Measurements from ENCODE around the gene TEKT3. TPM values are rescaled to one million over a fixed set of nuclear protein-coding genes. Genes with fewer than 3 reads are reported as not detected.
A peak's percentile ranks its signal among the peaks of the same experiment; 100 is the strongest.

The TEKT3 gene
- total and polyA plus RNA-seq, 5 donors = 0.32 to 0.81 (median 0.65) TPM; not detected in 1

DNA sequence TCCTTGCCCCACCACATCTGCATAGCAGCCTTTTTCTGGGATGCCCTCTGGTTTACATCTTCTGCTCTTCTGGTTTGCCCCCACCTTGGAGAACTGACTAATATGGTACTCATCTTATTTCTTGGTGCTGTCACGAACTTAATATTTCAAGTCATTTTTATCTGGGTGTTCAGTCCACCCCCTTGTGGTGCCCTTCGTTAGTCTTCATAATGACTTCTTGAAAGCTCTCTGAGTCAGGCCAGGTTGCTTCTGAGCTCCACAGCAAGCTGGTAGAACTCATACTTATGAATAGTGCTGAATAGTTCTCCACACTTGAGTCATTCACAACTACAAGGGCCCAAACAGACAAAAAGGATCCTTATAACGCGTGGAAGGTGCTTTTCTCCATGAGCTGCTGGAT lies 35.8 kb upstream of the TEKT3 start:
- Histone ChIP-seq H3K4me1 (ENCODE audit: control insufficient read depth, insufficient read depth, low read length) (no peaks in the 10 kb centered on the region), H3K9me3 (ENCODE audit: control insufficient read depth, low read length) (no peaks in the 10 kb centered on the region), H3K27ac (ENCODE audit: low read length) (no peak overlapping the region), H3K4me3 (ENCODE audit: low read length) (no peak overlapping the region), H3K27me3 (ENCODE audit: control insufficient read depth, insufficient read depth) (no peaks in the 10 kb centered on the region)
- ATAC-seq (peak; percentile 41 to 42), DNase-seq (no peak)
- intact Hi-C loops (cut with DNase I) = no loop called here
- 67% methylated on average over 4 of the region's 4 CpGs for WGBS

DNA sequence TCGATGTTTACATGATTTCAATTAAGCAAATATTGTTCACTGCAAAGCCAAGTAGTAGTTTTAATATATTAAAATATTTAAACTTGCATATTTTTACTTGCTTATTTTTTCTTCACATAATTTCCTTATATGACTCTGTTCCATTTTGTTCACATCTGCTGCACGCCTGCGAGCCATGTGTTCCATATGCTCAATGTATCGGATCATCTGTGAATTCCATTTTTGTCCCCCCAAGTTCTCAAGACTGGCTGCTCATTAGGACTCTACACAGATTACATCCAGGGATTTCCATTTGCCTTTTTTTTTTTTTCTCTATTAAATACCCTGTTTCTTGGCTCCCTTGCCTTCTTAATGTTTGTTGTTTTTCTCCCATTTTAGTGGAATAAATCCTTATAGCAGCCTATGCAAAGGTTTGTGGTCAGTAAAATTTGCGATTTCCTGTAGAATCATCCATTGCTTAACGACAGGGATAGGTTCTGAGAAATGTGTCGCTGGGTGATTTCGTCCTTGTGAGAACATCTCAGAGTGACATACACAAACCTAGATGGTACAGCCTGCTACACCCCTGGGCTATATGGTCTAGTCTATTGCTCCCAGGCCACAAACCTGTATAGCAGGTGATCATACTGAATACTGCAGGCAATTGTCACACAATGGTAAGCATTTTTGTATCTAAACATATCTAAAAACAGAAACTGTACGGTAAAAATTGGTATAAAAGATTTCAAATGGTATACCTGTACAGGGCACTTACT lies 30.2 kb upstream of the TEKT3 start:
- no peak for ATAC-seq
- no peak for DNase-seq
- WGBS = 94% methylated on average over 9 of the region's 9 CpGs
- H3K27me3 ChIP-seq (ENCODE audit: control insufficient read depth, insufficient read depth) = no peaks in the 10 kb centered on the region
- H3K9me3 ChIP-seq (ENCODE audit: control insufficient read depth, low read length) = no peaks in the 10 kb centered on the region
- intact Hi-C loops (cut with DNase I) = no loop called here
- H3K4me1 ChIP-seq (ENCODE audit: control insufficient read depth, insufficient read depth, low read length) = no peaks in the 10 kb centered on the region
- no peak overlapping the region for H3K27ac ChIP-seq (ENCODE audit: low read length)
- H3K4me3 ChIP-seq (ENCODE audit: low read length) = no peak overlapping the region

DNA sequence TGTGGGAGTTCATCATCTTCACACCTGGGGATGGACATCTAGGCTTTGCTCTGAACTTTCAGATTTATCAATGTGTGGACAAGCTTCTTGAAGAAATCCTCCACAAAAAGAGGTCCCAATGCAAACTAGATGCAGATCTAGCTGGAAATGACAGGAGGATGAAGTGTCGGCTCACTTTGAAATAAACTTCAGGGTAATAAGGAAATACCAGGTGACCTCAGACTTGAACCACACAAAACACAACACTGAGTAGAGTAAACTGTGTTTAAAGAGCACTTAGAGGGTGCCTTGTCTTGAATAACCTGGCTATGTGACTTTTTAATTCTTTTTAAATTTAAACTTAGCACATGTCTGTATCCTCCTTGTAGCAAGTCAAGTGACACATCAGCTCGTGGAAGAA lies 27.2 kb upstream of the TEKT3 start:
- intact Hi-C loops (cut with DNase I) = no loop called here
- no peak for DNase-seq
- 72% methylated on average over 2 of the region's 2 CpGs for WGBS
- Histone ChIP-seq H3K27me3 (ENCODE audit: control insufficient read depth, insufficient read depth) (no peaks in the 10 kb centered on the region), H3K9me3 (ENCODE audit: control insufficient read depth, low read length) (no peaks in the 10 kb centered on the region), H3K4me1 (ENCODE audit: control insufficient read depth, insufficient read depth, low read length) (no peaks in the 10 kb centered on the region), H3K27ac (ENCODE audit: low read length) (no peak overlapping the region), H3K4me3 (ENCODE audit: low read length) (no peak overlapping the region)
- no peak for ATAC-seq

DNA sequence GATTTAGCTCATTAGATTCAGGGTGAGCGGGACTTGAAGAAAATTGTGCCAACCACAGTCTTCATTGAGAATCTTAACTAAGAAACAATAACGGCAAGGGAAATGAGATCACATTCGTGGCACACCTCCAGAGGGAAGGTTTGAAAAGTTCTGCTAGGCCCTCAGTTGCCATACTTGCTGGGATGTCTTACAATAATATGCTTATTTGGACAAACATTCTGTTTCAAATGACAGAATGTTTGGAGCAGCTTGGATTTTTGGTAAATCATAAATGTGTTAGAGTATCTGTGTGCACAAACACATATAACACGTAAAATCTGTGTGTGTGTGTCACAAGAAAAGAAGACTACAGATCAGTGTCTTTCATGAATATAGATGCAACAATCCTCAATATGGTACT lies 24.6 kb upstream of the TEKT3 start:
- intact Hi-C loops (cut with DNase I) = no loop called here
- H3K9me3 ChIP-seq (ENCODE audit: control insufficient read depth, low read length) = no peaks in the 10 kb centered on the region
- no peaks in the 10 kb centered on the region for H3K27me3 ChIP-seq (ENCODE audit: control insufficient read depth, insufficient read depth)
- no peak overlapping the region for H3K4me3 ChIP-seq (ENCODE audit: low read length)
- no peaks in the 10 kb centered on the region for H3K4me1 ChIP-seq (ENCODE audit: control insufficient read depth, insufficient read depth, low read length)
- DNase-seq (no peak), ATAC-seq (no peak)
- H3K27ac ChIP-seq (ENCODE audit: low read length) = no peak overlapping the region
- WGBS = 87% methylated on average over 4 of the region's 4 CpGs

DNA sequence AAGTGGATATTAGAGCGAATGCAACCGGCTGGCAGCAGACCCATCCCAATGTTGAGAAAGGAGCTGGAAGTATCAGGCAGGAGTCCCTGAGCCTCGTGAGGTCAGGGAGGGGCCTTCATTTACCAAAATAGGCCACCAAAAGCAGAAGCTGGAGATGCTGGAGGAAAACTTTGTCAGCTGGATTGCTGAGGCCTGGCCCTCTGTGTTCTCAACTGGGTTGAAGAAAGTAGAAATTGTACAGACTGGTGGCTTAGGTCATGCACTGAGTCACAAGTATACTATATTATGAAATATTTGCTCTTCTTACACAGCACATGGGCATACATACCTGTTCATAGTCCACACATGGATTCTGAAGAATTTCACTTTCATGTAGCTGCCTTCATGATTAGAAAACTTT lies 23.2 kb upstream of the TEKT3 start:
- DNase-seq = peak in 2 of 3 donors; percentile 19 to 59
- peak; percentile 54 to 67 for ATAC-seq
- intact Hi-C loops (cut with DNase I) = no loop called here
- Histone ChIP-seq H3K27ac (ENCODE audit: low read length) (no peak overlapping the region), H3K4me1 (ENCODE audit: control insufficient read depth, insufficient read depth, low read length) (no peaks in the 10 kb centered on the region), H3K4me3 (ENCODE audit: low read length) (no peak overlapping the region), H3K27me3 (ENCODE audit: control insufficient read depth, insufficient read depth) (no peaks in the 10 kb centered on the region), H3K9me3 (ENCODE audit: control insufficient read depth, low read length) (no peaks in the 10 kb centered on the region)
- 88% methylated on average over 3 of the region's 3 CpGs for WGBS

DNA sequence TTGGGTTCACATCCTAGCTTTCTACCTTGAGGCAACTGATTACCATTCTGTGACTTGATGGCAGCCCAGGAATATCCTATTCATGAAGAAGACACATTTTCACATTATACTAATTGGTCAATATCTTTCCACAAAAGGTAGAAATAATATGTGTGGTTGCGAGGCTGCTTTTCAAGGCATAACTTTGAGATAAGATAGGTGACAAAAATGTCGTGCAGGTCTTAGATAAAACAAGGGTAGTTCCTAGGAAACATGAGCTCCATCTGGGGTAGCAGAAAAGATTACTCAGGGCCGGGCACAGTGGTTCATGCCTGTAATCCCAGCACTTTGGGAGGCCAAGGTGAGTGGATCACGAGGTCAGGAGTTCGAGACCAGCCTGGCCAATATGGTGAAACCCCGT lies 22.3 kb upstream of the TEKT3 start:
- H3K27me3 ChIP-seq (ENCODE audit: control insufficient read depth, insufficient read depth) = no peaks in the 10 kb centered on the region
- no peak overlapping the region for H3K4me3 ChIP-seq (ENCODE audit: low read length)
- intact Hi-C loops (cut with DNase I) = no loop called here
- ATAC-seq (no peak), DNase-seq (no peak)
- WGBS = 81% methylated on average over 6 of the region's 6 CpGs
- no peak overlapping the region for H3K27ac ChIP-seq (ENCODE audit: low read length)
- H3K4me1 ChIP-seq (ENCODE audit: control insufficient read depth, insufficient read depth, low read length) = no peaks in the 10 kb centered on the region
- no peaks in the 10 kb centered on the region for H3K9me3 ChIP-seq (ENCODE audit: control insufficient read depth, low read length)

DNA sequence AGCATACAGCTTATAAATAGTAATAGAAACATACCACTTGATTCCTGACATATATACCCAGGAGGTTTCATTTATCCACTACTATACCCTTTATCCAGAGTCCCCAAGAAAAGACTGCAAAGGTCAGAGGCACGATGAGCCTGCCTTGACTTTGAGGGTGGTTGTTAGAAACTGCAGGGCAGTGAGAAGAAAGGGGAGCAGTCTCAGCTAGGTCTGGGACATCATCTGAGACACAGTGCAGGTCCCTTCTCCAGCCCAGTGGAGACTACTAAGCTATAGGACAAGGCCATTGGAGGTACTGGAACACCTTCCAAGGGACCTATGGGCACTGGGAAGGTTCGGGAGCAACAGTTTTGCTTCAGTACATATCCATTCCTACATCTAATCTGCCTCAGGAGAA lies 20.2 kb upstream of the TEKT3 start:
- intact Hi-C loops (cut with DNase I) = no loop called here
- 76% methylated on average over 2 of the region's 2 CpGs for WGBS
- Histone ChIP-seq H3K27ac (ENCODE audit: low read length) (no peak overlapping the region), H3K4me3 (ENCODE audit: low read length) (no peak overlapping the region), H3K9me3 (ENCODE audit: control insufficient read depth, low read length) (no peaks in the 10 kb centered on the region), H3K27me3 (ENCODE audit: control insufficient read depth, insufficient read depth) (no peaks in the 10 kb centered on the region), H3K4me1 (ENCODE audit: control insufficient read depth, insufficient read depth, low read length) (no peaks in the 10 kb centered on the region)
- DNase-seq (no peak), ATAC-seq (no peak)

DNA sequence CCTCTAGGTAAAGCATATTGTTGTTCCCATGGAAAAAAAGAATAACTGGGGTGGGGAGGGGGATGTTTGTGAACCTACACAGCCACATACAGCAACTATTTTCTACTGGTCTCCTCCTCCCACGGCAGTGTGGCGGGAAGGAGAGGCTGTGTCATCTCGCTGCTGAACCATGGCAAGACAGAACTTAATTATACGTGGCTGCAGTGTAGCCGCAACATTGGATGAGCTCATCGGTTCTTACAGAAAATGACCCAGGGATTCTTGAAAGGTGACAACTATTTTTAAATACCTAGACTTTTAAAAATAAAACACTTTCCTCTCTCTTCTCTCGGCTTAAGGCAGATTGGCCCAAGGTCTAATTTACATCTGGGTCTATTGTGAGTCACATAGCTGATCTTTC lies 19.8 kb upstream of the TEKT3 start:
- H3K4me3 ChIP-seq (ENCODE audit: low read length) = no peak overlapping the region
- ATAC-seq = no peak
- H3K9me3 ChIP-seq (ENCODE audit: control insufficient read depth, low read length) = no peaks in the 10 kb centered on the region
- H3K27ac ChIP-seq (ENCODE audit: low read length) = no peak overlapping the region
- no peaks in the 10 kb centered on the region for H3K4me1 ChIP-seq (ENCODE audit: control insufficient read depth, insufficient read depth, low read length)
- DNase-seq = no peak
- no peaks in the 10 kb centered on the region for H3K27me3 ChIP-seq (ENCODE audit: control insufficient read depth, insufficient read depth)
- WGBS = 73% methylated on average over 7 of the region's 7 CpGs
- intact Hi-C loops (cut with DNase I) = no loop called here

DNA sequence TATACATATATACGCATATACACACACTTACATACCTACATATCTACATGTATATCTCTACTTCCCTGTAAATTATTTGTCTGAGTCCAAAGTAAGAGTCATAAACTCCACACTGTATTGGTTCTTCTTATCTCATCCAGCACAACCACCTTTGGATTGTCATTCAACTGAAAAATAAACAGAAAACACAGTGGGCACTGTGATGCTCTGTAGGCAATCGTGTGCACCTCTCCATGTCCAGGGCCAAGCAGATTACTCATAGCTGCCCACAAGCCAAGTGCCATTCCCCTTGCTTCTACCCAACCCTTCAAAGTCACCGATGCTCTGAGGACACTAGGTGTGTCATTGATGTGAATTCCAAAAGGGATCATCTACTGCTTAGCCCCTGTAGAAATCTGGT lies 12.9 kb upstream of the TEKT3 start:
- no peak overlapping the region for H3K4me3 ChIP-seq (ENCODE audit: low read length)
- H3K27me3 ChIP-seq (ENCODE audit: control insufficient read depth, insufficient read depth) = no peaks in the 10 kb centered on the region
- ATAC-seq = peak in 1 of 2 donors; percentile 19
- no peak for DNase-seq
- intact Hi-C loops (cut with DNase I) = no loop called here
- 93% methylated on average over 3 of the region's 3 CpGs for WGBS
- H3K4me1 ChIP-seq (ENCODE audit: control insufficient read depth, insufficient read depth, low read length) = peaks cover 3% of the 10 kb centered on the region
- H3K27ac ChIP-seq (ENCODE audit: low read length) = no peak overlapping the region
- no peaks in the 10 kb centered on the region for H3K9me3 ChIP-seq (ENCODE audit: control insufficient read depth, low read length)

DNA sequence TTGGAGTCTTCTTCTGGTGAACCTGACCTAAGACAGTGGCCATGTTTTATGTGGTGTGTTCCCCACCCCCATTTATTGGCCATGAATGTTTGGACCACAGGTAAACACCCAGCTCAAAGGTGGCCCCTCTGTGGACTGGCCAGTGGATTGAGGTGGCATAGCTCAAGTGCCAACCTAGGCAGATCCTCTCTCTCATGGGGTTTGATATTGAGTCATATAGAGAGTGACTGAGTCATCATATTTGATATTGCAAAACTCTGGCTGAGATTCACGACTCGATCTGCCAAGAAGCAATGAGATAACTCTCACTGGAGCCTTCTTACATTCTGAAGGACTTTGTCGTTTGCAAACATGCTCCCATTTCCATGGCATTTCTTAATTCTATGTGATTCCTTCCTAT lies 10.5 kb upstream of the TEKT3 start:
- H3K27ac ChIP-seq (ENCODE audit: low read length) = peak overlapping the region; percentile 68
- H3K27me3 ChIP-seq (ENCODE audit: control insufficient read depth, insufficient read depth) = no peaks in the 10 kb centered on the region
- DNase-seq (peak in 1 of 3 donors; percentile 49), ATAC-seq (peak; percentile 83 to 93)
- H3K4me1 ChIP-seq (ENCODE audit: control insufficient read depth, insufficient read depth, low read length) = peaks cover 3% of the 10 kb centered on the region
- intact Hi-C loops (cut with DNase I) = no loop called here
- no peaks in the 10 kb centered on the region for H3K9me3 ChIP-seq (ENCODE audit: control insufficient read depth, low read length)
- H3K4me3 ChIP-seq (ENCODE audit: low read length) = no peak overlapping the region
- 44% methylated on average over 3 of the region's 3 CpGs for WGBS

DNA sequence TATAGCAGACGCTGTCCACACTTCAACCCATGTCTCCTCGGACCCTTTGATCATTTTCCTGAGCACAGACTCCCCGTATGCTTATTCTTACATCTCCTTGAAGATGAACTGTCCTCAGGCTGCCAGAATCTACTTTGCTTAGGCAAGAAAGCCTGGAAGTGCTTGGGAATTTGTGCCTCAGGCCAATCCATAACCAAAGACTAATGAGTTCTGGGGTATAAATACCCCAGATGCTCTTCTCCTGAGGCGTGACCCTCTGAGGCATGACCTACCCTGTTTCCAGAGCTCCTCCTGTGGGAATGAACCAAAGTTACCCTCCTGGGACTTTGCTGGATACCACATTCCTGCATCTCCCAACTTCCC lies 10.1 kb upstream of the TEKT3 start:
- Histone ChIP-seq H3K27ac (ENCODE audit: low read length) (peak overlapping the region; percentile 68), H3K4me1 (ENCODE audit: control insufficient read depth, insufficient read depth, low read length) (peaks cover 3% of the 10 kb centered on the region), H3K4me3 (ENCODE audit: low read length) (no peak overlapping the region), H3K27me3 (ENCODE audit: control insufficient read depth, insufficient read depth) (no peaks in the 10 kb centered on the region), H3K9me3 (ENCODE audit: control insufficient read depth, low read length) (no peaks in the 10 kb centered on the region)
- DNase-seq (no peak), ATAC-seq (peak; percentile 12 to 30)
- intact Hi-C loops (cut with DNase I) = no loop called here
- WGBS = 45% methylated on average over 4 of the region's 4 CpGs
